Measurements from ENCODE around the gene CBL. TPM values are rescaled to one million over a fixed set of nuclear protein-coding genes. Genes with fewer than 3 reads are reported as not detected.

Gene CBL
- total RNA-seq, 4 donors from 2014 or later = 11.1 to 20.6 (median 15.9) TPM

DNA sequence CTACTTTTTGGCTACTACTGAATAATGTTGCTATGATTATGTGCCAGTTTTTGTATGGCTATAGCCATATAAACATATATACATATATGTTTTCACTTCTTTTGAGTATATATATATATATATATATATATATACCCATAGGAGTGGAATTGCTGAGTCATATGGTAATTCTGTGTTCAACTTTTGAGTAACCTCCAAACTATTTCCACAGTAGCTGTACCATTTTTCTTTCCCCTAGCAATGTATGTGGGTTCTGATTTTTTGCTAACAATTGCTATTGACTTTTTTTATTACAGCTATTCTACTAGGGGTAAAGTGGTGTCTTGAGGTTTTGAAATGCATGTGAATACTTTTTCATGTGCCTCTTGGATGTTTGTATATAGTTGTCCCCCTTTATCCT, 30.4 kb downstream of the CBL start:
- H3K27ac ChIP-seq = no peak overlapping the region
- H3K9me3 ChIP-seq = no peaks in the 10 kb centered on the region
- TF ChIP-seq POLR2A (IDR thresholded peaks at IDR 0.05) = no peak
- TF ChIP-seq, protein P1, sequence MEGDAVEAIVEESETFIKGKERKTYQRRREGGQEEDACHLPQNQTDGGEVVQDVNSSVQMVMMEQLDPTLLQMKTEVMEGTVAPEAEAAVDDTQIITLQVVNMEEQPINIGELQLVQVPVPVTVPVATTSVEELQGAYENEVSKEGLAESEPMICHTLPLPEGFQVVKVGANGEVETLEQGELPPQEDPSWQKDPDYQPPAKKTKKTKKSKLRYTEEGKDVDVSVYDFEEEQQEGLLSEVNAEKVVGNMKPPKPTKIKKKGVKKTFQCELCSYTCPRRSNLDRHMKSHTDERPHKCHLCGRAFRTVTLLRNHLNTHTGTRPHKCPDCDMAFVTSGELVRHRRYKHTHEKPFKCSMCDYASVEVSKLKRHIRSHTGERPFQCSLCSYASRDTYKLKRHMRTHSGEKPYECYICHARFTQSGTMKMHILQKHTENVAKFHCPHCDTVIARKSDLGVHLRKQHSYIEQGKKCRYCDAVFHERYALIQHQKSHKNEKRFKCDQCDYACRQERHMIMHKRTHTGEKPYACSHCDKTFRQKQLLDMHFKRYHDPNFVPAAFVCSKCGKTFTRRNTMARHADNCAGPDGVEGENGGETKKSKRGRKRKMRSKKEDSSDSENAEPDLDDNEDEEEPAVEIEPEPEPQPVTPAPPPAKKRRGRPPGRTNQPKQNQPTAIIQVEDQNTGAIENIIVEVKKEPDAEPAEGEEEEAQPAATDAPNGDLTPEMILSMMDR (IDR thresholded peaks at IDR 0.05) = no peak
- H3K27me3 ChIP-seq = no peaks in the 10 kb centered on the region
- no peak for DNase-seq
- no peak overlapping the region for H3K4me3 ChIP-seq
- H3K36me3 ChIP-seq = peaks cover 0 to 10% (median 0%) of the 10 kb centered on the region in 3 donors
- H3K4me1 ChIP-seq = no peaks in the 10 kb centered on the region

DNA sequence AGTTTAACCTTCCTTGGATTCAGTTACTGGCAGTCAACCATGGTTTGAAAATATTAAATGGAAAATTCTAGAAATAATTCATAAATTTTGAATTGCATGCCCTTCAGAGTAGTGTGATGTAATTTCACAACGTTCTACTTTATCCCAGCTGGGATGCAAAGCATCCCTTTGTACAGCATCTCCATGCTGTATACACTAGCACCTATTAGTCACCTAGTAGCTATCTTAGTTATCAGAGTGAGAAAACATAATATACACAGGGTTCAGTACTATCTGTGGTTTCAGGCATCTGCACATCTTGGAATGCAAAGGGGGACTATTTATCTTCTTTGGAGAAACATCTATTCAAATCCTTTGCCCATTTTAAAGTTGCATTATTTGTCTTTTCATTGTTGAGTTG, 30.8 kb downstream of the CBL start:
- DNase-seq = no peak
- no peak for TF ChIP-seq POLR2A (IDR thresholded peaks at IDR 0.05)
- TF ChIP-seq, protein P1 (IDR thresholded peaks at IDR 0.05) = no peak

DNA sequence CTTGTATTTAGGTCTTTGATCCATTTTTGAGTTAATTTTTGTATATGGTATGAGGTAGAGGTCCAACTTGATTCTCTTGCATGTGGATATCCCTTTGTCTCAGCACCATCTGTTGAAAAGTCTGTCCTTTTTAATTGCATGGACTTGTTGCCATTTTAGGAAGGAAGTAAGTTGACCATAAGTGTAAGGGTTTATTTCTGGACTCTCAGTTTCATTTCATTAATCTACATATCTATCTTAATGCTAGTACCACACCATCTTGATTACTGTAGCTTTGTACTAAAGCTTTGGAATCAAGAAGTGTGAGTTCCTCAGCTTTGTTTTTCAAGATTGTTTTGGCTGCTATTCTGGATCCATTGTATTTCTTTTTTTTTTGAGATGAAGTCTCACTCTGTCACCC, 31.4 kb downstream of the CBL start:
- no peak for DNase-seq
- H3K27me3 ChIP-seq = no peaks in the 10 kb centered on the region
- TF ChIP-seq, protein P1 (IDR thresholded peaks at IDR 0.05) = no peak
- no peak for TF ChIP-seq POLR2A (IDR thresholded peaks at IDR 0.05)
- H3K9me3 ChIP-seq = no peaks in the 10 kb centered on the region
- peaks cover 0 to 10% (median 0%) of the 10 kb centered on the region in 3 donors for H3K36me3 ChIP-seq
- no peak overlapping the region for H3K4me3 ChIP-seq
- H3K4me1 ChIP-seq = no peaks in the 10 kb centered on the region
- no peak overlapping the region for H3K27ac ChIP-seq

More for the DNA sequence above, 30.8 kb downstream of the CBL start:
- no peak overlapping the region for H3K27ac ChIP-seq
- H3K4me1 ChIP-seq = no peaks in the 10 kb centered on the region
- H3K4me3 ChIP-seq = no peak overlapping the region
- no peaks in the 10 kb centered on the region for H3K9me3 ChIP-seq
- H3K27me3 ChIP-seq = no peaks in the 10 kb centered on the region
- peaks cover 0 to 10% (median 0%) of the 10 kb centered on the region in 3 donors for H3K36me3 ChIP-seq

DNA sequence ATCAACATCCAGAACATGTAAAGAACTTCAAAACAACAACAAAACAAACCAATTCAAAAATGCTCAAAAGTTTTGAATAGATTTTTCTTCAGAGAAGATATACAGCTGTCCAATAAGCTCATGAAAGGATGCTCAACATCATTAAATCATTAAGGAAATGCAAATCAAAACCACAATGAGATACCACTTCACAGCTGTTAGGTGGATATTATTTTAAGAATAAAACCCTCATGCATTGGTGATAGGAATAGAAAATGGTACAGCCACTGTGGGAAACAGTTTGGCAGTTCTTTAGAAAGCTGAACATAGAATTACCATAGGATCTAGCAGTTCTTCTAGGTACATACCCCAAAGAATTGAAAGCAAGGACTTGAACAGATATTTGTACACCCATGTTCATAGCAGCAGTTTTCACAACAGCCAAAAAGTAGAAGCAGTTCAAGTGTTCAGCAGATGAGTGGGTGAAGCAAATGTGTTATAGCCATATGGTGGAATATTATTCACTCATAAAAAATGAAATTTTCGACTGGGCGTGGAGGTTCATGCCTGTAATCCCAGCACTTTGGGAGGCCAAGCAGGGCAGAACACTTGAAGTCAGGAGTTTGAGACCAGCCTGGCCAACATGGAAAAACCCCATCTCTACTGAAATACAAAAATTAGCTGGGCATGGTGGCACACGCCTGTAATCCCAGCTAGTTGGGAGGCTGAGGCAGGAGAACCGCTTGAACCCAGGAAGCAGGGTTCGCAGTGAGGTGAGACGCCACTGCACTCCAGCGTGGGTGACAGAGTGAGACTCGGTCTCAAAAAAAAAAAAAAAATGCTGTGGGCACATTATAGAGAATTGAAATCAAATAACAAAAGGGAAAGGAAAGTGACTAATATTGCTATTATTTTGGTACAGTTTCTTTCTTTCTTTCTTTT, 42.9 kb downstream of the CBL start:
- Histone ChIP-seq H3K4me3 (no peak overlapping the region), H3K36me3 (peaks cover 0 to 3% (median 0%) of the 10 kb centered on the region in 3 donors), H3K27me3 (no peaks in the 10 kb centered on the region), H3K27ac (no peak overlapping the region), H3K4me1 (no peaks in the 10 kb centered on the region), H3K9me3 (no peaks in the 10 kb centered on the region)
- TF ChIP-seq, protein P1 (IDR thresholded peaks at IDR 0.05) = no peak
- TF ChIP-seq POLR2A (IDR thresholded peaks at IDR 0.05) = no peak
- DNase-seq = no peak

DNA sequence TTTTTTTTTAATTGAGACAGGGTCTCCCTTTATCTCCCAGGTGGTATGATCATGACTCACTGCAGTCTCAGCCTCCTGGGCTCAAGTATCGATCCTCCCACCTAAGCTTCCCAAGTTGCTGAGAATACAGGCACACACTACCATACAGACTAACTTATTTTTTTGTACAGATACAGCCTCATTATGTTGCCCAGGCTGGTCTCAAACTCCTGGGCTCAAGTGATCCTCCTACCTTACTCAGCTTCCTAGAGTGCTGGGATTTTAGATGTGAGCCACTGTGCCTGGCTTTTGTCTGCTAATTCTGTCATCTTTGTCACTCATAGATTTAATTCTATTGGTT, 43.5 kb downstream of the CBL start:
- Histone ChIP-seq H3K27ac (no peak overlapping the region), H3K4me1 (no peaks in the 10 kb centered on the region), H3K36me3 (peaks cover 0 to 3% (median 0%) of the 10 kb centered on the region in 3 donors), H3K27me3 (no peaks in the 10 kb centered on the region), H3K9me3 (no peaks in the 10 kb centered on the region), H3K4me3 (no peak overlapping the region)
- TF ChIP-seq, protein P1 (IDR thresholded peaks at IDR 0.05) = no peak
- no peak for TF ChIP-seq POLR2A (IDR thresholded peaks at IDR 0.05)
- DNase-seq = no peak
